ENCODE results near the gene BTBD17.

DNA sequence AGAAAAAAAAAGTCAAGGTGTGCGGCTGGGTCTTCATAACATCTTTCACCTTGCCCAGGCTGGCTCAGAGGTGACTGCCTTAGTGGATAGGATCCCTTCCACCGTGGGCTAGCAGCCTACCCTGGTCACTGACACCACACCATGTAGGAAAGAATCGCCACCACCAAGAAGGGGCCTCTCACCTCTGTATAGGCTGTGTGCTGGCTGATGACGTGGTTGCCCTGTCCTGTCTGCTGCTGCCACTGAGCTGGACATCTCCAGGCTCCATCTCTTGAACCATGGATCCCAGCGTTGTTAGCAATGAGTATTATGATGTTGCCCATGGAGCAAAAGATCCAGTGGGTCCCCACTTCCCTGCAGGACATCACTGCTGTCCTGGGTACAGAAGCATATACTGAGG lies 5.5 kb upstream of the BTBD17 start, which contains the start of gene GPR142:
- TF ChIP-seq POLR2A (IDR thresholded peaks at IDR 0.05; ENCODE audit: low read depth, low read length) (no peak), POLR2AphosphoS5 (IDR thresholded peaks at IDR 0.05; ENCODE audit: low read depth, low read length) (no peak), POU2F2 (IDR thresholded peaks at IDR 0.05; ENCODE audit: low read depth, low read length) (no peak), TAF1 (IDR thresholded peaks at IDR 0.05; ENCODE audit: low read depth, low read length) (no peak), SPI1 (IDR thresholded peaks at IDR 0.05; ENCODE audit: low read depth, low read length) (no peak), PAX5 (IDR thresholded peaks at IDR 0.05; ENCODE audit: insufficient read depth, low read length, severe bottlenecking) (no peak)
